Measurements from ENCODE around the gene SLC29A3. TPM values are rescaled to one million over a fixed set of nuclear protein-coding genes. Genes with fewer than 3 reads are reported as not detected.

Gene SLC29A3
- total RNA-seq, 1 donor from 2014 or later: 6.8 TPM

- no peak for DNase-seq (ENCODE audit: low spot score)
- Mint-ChIP-seq H3K27me3 (ENCODE audit: insufficient read depth) (peaks cover 9% of the 10 kb centered on the region), H3K4me1 (ENCODE audit: low read depth) (no peaks in the 10 kb centered on the region), H3K36me3 (ENCODE audit: low read depth) (no peaks in the 10 kb centered on the region), H3K27ac (no peak overlapping the region), H3K9me3 (no peaks in the 10 kb centered on the region), H3K4me3 (no peak overlapping the region)
- intact Hi-C loops (cut with micrococcal nuclease): no loop called here
Measured at GRCh38 chr10:71309919-71310318, 9.1 kb upstream of the SLC29A3 start.

DNA sequence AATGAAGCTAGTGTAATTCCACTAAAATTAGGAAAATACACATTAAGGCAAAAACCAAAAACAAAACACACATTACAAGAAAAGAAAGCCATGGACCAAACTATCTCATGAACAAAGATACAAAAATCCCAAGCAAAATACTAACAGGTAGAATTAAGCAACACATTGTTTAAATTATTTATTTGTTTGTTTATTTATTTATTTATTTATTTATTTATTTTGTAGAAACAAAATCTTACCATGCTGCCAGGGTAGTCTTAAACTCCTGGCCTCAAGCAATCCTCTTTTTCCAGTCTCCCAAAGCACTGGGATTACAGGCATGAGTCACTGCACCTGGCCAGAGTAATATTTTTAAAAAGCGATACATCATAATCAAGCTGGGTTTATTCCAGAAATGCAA, 6.8 kb upstream of the SLC29A3 start:
- no peaks in the 10 kb centered on the region for H3K9me3 Mint-ChIP-seq
- H3K36me3 Mint-ChIP-seq (ENCODE audit: low read depth): no peaks in the 10 kb centered on the region
- intact Hi-C loops (cut with micrococcal nuclease): no loop called here
- no peak for DNase-seq (ENCODE audit: low spot score)
- no peak overlapping the region for H3K27ac Mint-ChIP-seq
- peaks cover 10% of the 10 kb centered on the region for H3K27me3 Mint-ChIP-seq (ENCODE audit: insufficient read depth)
- no peak overlapping the region for H3K4me3 Mint-ChIP-seq
- H3K4me1 Mint-ChIP-seq (ENCODE audit: low read depth): peaks cover 16% of the 10 kb centered on the region

GRCh38 chr10:71312811-71313789, 6.0 kb upstream of the SLC29A3 start:
- Mint-ChIP-seq H3K4me3 (no peak overlapping the region), H3K9me3 (no peaks in the 10 kb centered on the region), H3K27ac (no peak overlapping the region), H3K36me3 (ENCODE audit: low read depth) (no peaks in the 10 kb centered on the region), H3K4me1 (ENCODE audit: low read depth) (peaks cover 22% of the 10 kb centered on the region), H3K27me3 (ENCODE audit: insufficient read depth) (peaks cover 10% of the 10 kb centered on the region)
- DNase-seq (ENCODE audit: low spot score): no peak
- intact Hi-C loops (cut with micrococcal nuclease): no loop called here

DNA sequence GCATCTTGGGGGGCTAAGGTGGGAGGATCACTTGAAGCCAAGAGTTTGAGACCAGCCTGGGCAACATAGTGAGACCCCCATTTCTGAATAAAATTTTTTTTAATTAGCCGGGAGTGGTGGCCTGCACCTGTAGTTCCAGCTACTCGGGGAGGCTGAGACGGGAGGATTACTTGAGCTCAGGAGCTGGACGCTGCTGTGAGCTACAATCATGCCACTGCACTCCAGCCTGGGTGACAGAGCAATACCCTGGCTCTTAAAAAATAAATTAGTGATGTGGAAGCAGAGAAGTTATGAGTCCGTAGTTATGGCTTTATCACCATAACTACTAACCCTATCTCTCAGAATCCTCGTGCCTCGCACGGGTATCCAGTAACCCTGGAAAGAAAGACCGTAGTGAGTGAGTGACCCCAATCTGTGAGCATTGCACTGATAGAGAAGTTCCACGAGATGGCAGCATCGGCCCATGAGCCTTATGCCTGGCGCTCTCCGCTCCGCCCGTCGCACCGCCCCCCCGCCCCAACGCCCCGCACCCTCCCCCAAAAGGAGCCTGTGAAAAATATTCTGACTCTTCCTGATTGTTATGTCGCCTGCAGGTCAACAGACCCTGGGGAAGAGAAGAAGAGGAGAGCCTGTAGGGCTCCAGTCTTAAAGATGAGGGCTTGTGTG, 4.9 kb upstream of the SLC29A3 start:
- peak; percentile 23 for DNase-seq (ENCODE audit: low spot score)
- no peak overlapping the region for H3K27ac Mint-ChIP-seq
- intact Hi-C loops (cut with micrococcal nuclease): loop anchor here (1.0 kb wide), 8 partner anchors 63 to 734 kb away; no protein-coding TSS in a partner anchor
- no peaks in the 10 kb centered on the region for H3K9me3 Mint-ChIP-seq
- H3K4me1 Mint-ChIP-seq (ENCODE audit: low read depth): peaks cover 23% of the 10 kb centered on the region
- H3K36me3 Mint-ChIP-seq (ENCODE audit: low read depth): no peaks in the 10 kb centered on the region
- H3K27me3 Mint-ChIP-seq (ENCODE audit: insufficient read depth): peaks cover 7% of the 10 kb centered on the region
- no peak overlapping the region for H3K4me3 Mint-ChIP-seq

- Mint-ChIP-seq H3K27me3 (ENCODE audit: insufficient read depth) (peaks cover 7% of the 10 kb centered on the region), H3K9me3 (no peaks in the 10 kb centered on the region), H3K4me1 (ENCODE audit: low read depth) (peaks cover 23% of the 10 kb centered on the region), H3K4me3 (no peak overlapping the region), H3K36me3 (ENCODE audit: low read depth) (no peaks in the 10 kb centered on the region), H3K27ac (no peak overlapping the region)
- intact Hi-C loops (cut with micrococcal nuclease): loop anchor here (1.0 kb wide), 8 partner anchors 63 to 734 kb away; no protein-coding TSS in a partner anchor
- no peak for DNase-seq (ENCODE audit: low spot score)
Measured at GRCh38 chr10:71314694-71315225, 4.3 kb upstream of the SLC29A3 start.

DNA sequence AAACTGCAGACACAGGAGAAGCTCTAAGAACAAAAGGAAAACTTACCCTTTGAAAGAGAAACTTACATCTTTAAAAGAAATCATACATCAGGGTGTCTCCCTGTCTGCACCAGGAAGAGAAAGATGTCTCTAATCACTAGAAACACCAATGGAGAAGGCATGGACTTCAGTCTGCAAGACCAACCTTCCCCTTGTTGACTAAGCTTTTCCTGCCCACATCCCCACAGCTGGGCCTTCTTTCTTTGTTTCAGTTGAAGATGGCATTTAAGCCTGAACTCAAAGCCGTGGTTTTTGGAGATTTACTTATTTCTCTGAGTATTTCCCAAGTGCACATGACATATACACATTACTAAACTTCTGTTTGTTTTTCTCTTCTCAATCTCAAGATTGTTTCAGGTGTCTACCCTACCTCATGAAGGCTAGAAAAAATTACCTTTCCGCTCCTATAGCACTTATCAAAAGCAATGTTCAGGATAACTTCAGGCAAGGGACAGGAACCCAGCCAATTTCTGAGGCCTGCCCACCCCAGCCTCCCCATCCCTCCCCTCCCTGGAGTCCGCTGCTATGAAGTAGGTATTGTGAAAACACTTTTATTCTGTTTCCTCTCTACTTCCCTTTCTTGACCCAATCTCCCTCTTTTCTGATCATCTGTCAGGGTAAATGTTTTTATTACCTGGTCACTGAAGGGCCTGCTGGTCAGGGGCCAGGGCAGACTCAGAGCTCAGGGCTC, 2.8 kb upstream of the SLC29A3 start:
- no peak for DNase-seq (ENCODE audit: low spot score)
- peak overlapping the region; percentile 2 for H3K27ac Mint-ChIP-seq
- peaks cover 5% of the 10 kb centered on the region for H3K27me3 Mint-ChIP-seq (ENCODE audit: insufficient read depth)
- H3K36me3 Mint-ChIP-seq (ENCODE audit: low read depth): no peaks in the 10 kb centered on the region
- intact Hi-C loops (cut with micrococcal nuclease): no loop called here
- peaks cover 23% of the 10 kb centered on the region for H3K4me1 Mint-ChIP-seq (ENCODE audit: low read depth)
- no peak overlapping the region for H3K4me3 Mint-ChIP-seq
- H3K9me3 Mint-ChIP-seq: no peaks in the 10 kb centered on the region

GRCh38 chr10:71316786-71317160, 2.3 kb upstream of the SLC29A3 start:
- DNase-seq (ENCODE audit: low spot score): no peak
- Mint-ChIP-seq H3K4me3 (no peak overlapping the region), H3K27ac (no peak overlapping the region), H3K9me3 (no peaks in the 10 kb centered on the region), H3K36me3 (ENCODE audit: low read depth) (no peaks in the 10 kb centered on the region), H3K4me1 (ENCODE audit: low read depth) (peaks cover 23% of the 10 kb centered on the region), H3K27me3 (ENCODE audit: insufficient read depth) (peaks cover 4% of the 10 kb centered on the region)
- intact Hi-C loops (cut with micrococcal nuclease): no loop called here

- Mint-ChIP-seq H3K36me3 (ENCODE audit: low read depth) (no peaks in the 10 kb centered on the region), H3K27ac (peak overlapping the region; percentile 52), H3K4me3 (no peak overlapping the region), H3K27me3 (ENCODE audit: insufficient read depth) (peaks cover 1% of the 10 kb centered on the region), H3K4me1 (ENCODE audit: low read depth) (peaks cover 23% of the 10 kb centered on the region), H3K9me3 (no peaks in the 10 kb centered on the region)
- intact Hi-C loops (cut with micrococcal nuclease): no loop called here
- DNase-seq (ENCODE audit: low spot score): no peak
Measured at GRCh38 chr10:71317739-71318138, 1.3 kb upstream of the SLC29A3 start.

DNA sequence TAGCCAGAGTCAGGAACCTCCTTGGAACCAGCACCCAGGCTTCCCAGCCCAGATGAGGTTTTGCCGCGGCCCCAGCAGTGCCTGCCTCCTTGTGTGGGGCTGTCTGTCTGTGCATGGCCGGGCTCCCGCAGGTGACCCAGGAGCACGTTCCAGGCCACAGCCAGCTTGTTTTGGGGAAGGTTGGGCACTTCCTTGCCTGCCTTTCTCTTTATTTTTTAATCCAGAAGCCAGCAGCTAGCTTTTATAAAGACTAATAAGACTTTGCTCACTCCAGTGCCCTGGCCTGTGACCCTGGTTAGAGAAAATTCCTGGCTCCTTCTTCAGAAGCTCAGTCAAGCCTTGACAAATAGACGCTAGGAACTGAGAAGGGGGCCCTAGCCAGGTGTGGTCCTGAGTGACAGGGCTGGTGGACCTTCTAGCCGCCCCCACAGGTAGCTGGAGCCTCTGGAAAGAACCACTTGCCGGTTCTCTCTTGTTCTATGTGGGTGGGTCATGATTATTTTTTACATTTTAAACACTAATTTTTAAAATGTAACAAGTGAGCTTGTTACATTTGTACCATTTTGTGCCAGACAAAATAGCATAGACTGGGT, 837 bp downstream of the SLC29A3 start:
- intact Hi-C loops (cut with micrococcal nuclease): loop anchor here (1.0 kb wide), 6 partner anchors 57 to 576 kb away; partner anchors contain the start of gene PSAP
- Mint-ChIP-seq H3K4me1 (ENCODE audit: low read depth) (peaks cover 23% of the 10 kb centered on the region), H3K9me3 (no peaks in the 10 kb centered on the region), H3K4me3 (peak overlapping the region; percentile 96), H3K27ac (peak overlapping the region; percentile 83), H3K27me3 (ENCODE audit: insufficient read depth) (peaks cover 1% of the 10 kb centered on the region), H3K36me3 (ENCODE audit: low read depth) (peaks cover 6% of the 10 kb centered on the region)
- DNase-seq (ENCODE audit: low spot score): no peak

GRCh38 chr10:71320592-71320991, 1.5 kb downstream of the SLC29A3 start:
- peaks cover 21% of the 10 kb centered on the region for H3K4me1 Mint-ChIP-seq (ENCODE audit: low read depth)
- intact Hi-C loops (cut with micrococcal nuclease): no loop called here
- peaks cover 6% of the 10 kb centered on the region for H3K36me3 Mint-ChIP-seq (ENCODE audit: low read depth)
- peaks cover under 1% of the 10 kb centered on the region for H3K27me3 Mint-ChIP-seq (ENCODE audit: insufficient read depth)
- no peak overlapping the region for H3K27ac Mint-ChIP-seq
- no peaks in the 10 kb centered on the region for H3K9me3 Mint-ChIP-seq
- no peak for DNase-seq (ENCODE audit: low spot score)
- peak overlapping the region; percentile 96 for H3K4me3 Mint-ChIP-seq

DNA sequence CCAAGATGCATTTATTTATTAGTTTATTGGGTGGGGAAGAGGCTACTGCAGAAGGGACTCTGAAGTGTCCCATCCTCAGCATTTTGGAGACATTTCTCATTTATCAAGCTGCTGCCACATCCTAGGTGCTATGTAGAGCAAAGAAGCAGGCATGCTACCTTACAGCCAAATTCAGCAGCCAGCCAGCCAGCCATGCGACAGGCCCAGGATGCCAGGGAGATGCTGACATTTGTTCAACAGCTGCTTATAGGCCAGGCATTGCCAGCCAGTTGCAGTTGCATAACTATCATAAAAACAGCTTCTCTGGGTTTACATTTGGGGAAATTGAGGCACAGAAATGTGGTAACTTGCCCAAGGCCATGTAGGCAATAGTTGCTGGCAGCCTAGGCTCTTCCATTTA, 2.3 kb downstream of the SLC29A3 start:
- no peaks in the 10 kb centered on the region for H3K9me3 Mint-ChIP-seq
- H3K4me3 Mint-ChIP-seq: no peak overlapping the region
- H3K4me1 Mint-ChIP-seq (ENCODE audit: low read depth): peaks cover 13% of the 10 kb centered on the region
- no peak for DNase-seq (ENCODE audit: low spot score)
- peaks cover 6% of the 10 kb centered on the region for H3K36me3 Mint-ChIP-seq (ENCODE audit: low read depth)
- intact Hi-C loops (cut with micrococcal nuclease): no loop called here
- H3K27ac Mint-ChIP-seq: no peak overlapping the region
- H3K27me3 Mint-ChIP-seq (ENCODE audit: insufficient read depth): no peaks in the 10 kb centered on the region

DNA sequence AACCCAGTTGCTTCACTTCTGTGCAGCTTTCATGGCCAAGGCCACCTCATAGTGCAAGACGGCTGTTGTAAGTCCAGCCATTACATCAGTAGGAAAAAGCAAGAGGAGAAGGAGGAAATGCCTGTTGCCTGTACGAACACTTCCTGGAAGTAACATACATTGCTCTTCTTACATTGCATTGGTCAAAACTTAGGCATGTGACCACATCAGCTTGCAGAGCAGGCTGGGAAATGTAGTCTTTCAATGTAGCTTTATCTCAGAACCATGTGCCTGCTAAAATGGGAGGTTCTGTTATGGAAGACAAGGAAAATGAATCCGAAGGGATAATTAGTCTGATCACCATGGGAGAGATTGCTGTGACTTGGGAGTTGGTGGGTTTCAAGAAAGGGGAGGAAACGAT, 4.3 kb downstream of the SLC29A3 start:
- intact Hi-C loops (cut with micrococcal nuclease): no loop called here
- no peak overlapping the region for H3K4me3 Mint-ChIP-seq
- DNase-seq (ENCODE audit: low spot score): no peak
- H3K27ac Mint-ChIP-seq: no peak overlapping the region
- H3K9me3 Mint-ChIP-seq: no peaks in the 10 kb centered on the region
- H3K4me1 Mint-ChIP-seq (ENCODE audit: low read depth): no peaks in the 10 kb centered on the region
- H3K36me3 Mint-ChIP-seq (ENCODE audit: low read depth): peaks cover 6% of the 10 kb centered on the region
- H3K27me3 Mint-ChIP-seq (ENCODE audit: insufficient read depth): no peaks in the 10 kb centered on the region

Measured in activated T-helper 1 cell treated with anti-CD3 and anti-CD28 coated beads, Interleukin-12 subunit alpha, Interleukin-12 subunit beta, Interleukin-2, Interleukin-4 antibody, amounts not matched to agents 30 ng/mL and 10 ng/mL and 1 ng/mL, durations not matched to agents 14 hours and 24 hours and 36 hours (primary cell).